Mucosa of rectum (tissue), 2 donors: ENCODE data around the gene CTRB2.
"Not testable (repeated sequence)": the region's sequence is repeated elsewhere in the genome, so short reads cannot be mapped to it uniquely, and the experiment has no call there.

ENCODE experiments used
- H3K27ac ChIP-seq, 2 donors: one replicate each; pipeline ENCODE4 v1.7.0; 2013; ENCODE audit warnings: inconsistent platforms in 2 of 2, low read depth in 2 of 2, low read length in 2 of 2
- H3K27me3 ChIP-seq, 2 donors: one replicate each; pipeline ENCODE4 v1.7.0; 2013; ENCODE audit warnings: low read length in 2 of 2; ENCODE audit not compliant: control insufficient read depth in 2 of 2, insufficient read depth in 2 of 2
- H3K36me3 ChIP-seq, 2 donors: one replicate each; pipeline ENCODE4 v1.7.0; 2013; ENCODE audit warnings: low read length in 2 of 2; ENCODE audit not compliant: control insufficient read depth in 2 of 2, insufficient read depth in 2 of 2
- H3K4me1 ChIP-seq, 2 donors: one replicate each; pipeline ENCODE4 v1.7.0; 2013; ENCODE audit warnings: low read length in 2 of 2, mild to moderate bottlenecking in 1 of 2; ENCODE audit not compliant: control insufficient read depth in 2 of 2, insufficient read depth in 2 of 2
- H3K4me3 ChIP-seq, 2 donors: one replicate each; pipeline ENCODE4 v1.7.0; 2013; ENCODE audit warnings: low read length in 2 of 2
- H3K9ac ChIP-seq, 2 donors: one replicate each; pipeline ENCODE4 v1.7.0; 2013; ENCODE audit warnings: low read length in 2 of 2, low read depth in 1 of 2, mild to moderate bottlenecking in 1 of 2
- H3K9me3 ChIP-seq, 2 donors: one replicate each; pipeline ENCODE4 v1.7.0; 2013; ENCODE audit warnings: low read length in 2 of 2; ENCODE audit not compliant: control insufficient read depth in 2 of 2
- donor health status: healthy.
- donor health status: Normal muscosa, but diverticular disease.

Gene CTRB2

DNA sequence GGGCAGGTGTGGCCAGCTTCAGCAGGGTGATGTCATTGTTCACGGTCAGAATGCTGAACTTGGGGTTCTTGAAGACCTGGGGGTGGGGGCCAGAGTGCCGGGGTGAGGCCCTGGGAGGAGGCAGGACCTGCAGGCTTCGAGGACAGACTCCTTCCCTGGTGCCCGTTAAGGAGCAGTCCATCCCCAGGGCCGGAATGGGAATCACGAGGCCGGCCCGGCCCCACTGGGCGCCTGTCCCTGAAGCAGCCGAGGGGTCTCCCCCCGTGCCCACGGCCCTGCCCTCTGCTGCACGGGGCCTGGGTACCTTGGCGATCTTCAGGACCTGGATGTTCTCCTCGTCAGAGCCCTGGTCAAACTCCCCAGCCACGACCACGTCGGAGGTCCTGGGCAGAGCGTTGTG lies 1.5 kb downstream of the CTRB2 start:
- H3K36me3 ChIP-seq, H3K9me3 ChIP-seq, H3K4me1 ChIP-seq, H3K9ac ChIP-seq, H3K4me3 ChIP-seq, H3K27me3 ChIP-seq, H3K27ac ChIP-seq: not testable (repeated sequence)

DNA sequence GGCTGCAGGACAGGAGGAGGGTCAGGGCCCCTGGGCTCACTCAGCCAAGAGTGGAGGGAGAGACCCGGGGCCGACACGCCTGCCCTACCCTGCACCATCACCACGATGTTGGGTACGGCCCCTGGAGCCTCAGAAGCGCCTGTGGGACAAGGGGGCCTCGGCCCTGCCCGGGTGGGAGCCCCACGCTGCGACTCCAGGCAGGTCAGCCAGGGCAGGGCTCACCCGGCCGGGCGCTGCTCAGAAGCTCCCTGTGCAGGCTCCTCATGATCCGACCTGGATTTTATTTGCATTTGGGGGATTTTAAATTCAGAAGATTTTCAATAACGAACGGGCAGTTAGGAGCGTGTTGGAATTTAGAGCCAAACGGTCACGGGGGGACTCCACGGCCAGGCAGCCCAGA lies 2.1 kb downstream of the CTRB2 start:
- not testable (repeated sequence) for H3K4me3 ChIP-seq, H3K9me3 ChIP-seq, H3K27me3 ChIP-seq, H3K4me1 ChIP-seq, H3K9ac ChIP-seq, H3K27ac ChIP-seq, H3K36me3 ChIP-seq

DNA sequence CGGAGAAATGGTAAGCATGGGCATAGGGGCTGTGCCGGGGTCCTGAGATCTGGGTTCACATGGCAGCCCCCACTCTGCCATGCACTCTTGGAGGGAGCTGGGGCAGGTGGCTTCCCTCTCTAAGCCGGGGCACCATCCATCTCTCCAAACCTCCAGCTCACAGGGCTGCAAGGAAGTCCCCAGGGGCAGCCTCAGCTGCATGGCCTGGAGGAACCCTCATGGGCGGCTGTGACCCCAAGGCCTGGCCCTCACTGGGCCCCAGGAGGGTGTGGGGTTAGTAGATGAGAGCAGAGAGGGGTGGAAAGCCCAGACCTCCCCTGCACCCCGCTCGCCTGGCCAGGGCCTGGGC lies 2.6 kb downstream of the CTRB2 start:
- Histone ChIP-seq H3K36me3 (no peaks in the 10 kb centered on the region), H3K4me3 (no peak overlapping the region), H3K9ac (no peak overlapping the region), H3K4me1 (peaks cover 0 to 3% of the 10 kb centered on the region in 2 donors), H3K27me3 (no peaks in the 10 kb centered on the region), H3K9me3 (no peaks in the 10 kb centered on the region), H3K27ac (no peak overlapping the region)

DNA sequence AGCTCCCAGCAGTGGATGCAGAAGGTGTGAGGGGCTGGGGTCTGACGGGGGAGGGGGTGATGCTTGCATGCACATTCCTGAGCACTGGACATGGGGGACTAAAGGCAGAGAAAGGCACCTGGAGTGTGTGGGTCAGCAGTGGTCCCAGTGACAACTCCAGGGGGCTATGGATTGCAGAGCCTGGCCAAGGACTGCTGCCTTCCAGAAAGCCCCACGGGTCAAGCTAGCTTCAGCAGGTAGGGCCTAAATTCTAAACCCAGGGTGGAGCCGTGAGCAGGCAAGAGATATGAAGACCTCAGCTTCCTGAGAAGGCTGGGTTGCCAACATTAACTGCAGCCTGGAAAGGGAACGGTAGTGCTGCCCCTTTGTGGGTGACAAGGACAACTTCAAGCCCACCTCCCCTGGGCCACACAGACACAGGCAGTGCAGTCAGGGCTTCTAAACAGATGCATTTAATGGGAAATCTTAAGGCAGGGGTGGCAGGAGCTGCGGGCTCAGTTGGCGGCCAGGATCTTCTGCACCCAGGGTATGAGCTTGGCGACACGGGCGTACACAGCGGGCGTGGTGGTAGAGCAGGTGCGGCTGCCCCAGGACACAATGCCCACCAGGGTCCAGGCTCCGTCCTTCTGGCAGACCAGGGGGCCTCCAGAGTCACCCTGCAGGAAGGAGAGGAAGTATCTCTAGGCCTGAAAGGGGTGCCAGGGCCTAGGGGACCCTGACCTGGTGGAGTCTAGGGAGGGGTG lies 3.1 kb downstream of the CTRB2 start:
- H3K9me3 ChIP-seq: no peaks in the 10 kb centered on the region
- H3K36me3 ChIP-seq: no peaks in the 10 kb centered on the region
- peaks cover 0 to 4% of the 10 kb centered on the region in 2 donors for H3K4me1 ChIP-seq
- H3K4me3 ChIP-seq: no peak overlapping the region
- H3K27ac ChIP-seq: no peak overlapping the region
- H3K27me3 ChIP-seq: no peaks in the 10 kb centered on the region
- H3K9ac ChIP-seq: no peak overlapping the region

DNA sequence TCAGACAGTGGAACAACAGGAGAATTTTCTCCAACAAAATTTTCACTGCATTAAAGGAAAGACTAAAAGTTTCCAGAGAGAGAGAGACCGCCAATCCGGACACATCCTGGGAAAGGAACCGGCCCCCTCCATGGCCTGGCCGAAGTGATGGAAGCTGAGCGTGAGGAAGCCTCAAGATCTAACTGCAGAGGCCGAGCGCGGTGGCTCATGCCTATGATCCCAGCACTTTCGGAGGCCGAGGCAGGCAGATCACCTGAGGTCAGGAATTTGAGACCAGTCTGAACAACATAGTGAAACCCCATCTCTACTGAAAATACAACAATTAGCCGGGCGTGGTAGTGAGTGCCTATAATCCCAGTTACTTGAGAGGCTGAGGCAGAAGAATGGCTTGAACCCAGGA lies 3.9 kb downstream of the CTRB2 start:
- no peak overlapping the region for H3K9ac ChIP-seq
- H3K4me3 ChIP-seq: no peak overlapping the region
- peaks cover under 1% of the 10 kb centered on the region in 2 donors for H3K27me3 ChIP-seq
- no peak overlapping the region for H3K27ac ChIP-seq
- H3K36me3 ChIP-seq: no peaks in the 10 kb centered on the region
- H3K9me3 ChIP-seq: no peaks in the 10 kb centered on the region
- H3K4me1 ChIP-seq: peaks cover under 1 to 4% of the 10 kb centered on the region in 2 donors

DNA sequence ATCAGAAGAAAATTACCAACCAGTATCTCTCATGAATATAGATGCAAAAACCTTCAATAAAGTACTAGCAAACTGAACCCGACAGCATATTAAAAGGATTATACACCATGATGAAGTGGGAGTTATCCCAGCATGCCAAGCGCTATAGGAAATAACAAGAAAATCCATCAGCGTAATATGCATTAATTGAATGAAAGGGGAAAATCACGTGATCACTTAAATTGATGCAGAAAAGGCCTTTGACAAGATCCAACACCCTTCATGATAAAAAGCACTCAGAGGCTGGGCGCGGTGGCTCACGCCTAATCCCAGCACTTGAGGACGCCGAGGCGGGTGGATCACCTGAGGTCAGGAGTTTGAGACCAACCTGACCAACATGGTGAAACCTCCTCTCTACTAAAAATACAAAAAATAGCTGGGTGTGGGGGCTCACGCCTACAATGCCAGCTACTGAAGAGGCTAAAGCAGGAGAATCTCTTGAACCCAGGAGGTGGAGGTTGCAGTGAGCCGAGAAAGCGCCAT lies 4.8 kb downstream of the CTRB2 start:
- Histone ChIP-seq H3K9ac (no peak overlapping the region), H3K27me3 (peaks cover 6% of the 10 kb centered on the region in 2 donors), H3K36me3 (no peaks in the 10 kb centered on the region), H3K9me3 (no peaks in the 10 kb centered on the region), H3K27ac (no peak overlapping the region), H3K4me1 (peaks cover 4 to 5% of the 10 kb centered on the region in 2 donors), H3K4me3 (no peak overlapping the region)

DNA sequence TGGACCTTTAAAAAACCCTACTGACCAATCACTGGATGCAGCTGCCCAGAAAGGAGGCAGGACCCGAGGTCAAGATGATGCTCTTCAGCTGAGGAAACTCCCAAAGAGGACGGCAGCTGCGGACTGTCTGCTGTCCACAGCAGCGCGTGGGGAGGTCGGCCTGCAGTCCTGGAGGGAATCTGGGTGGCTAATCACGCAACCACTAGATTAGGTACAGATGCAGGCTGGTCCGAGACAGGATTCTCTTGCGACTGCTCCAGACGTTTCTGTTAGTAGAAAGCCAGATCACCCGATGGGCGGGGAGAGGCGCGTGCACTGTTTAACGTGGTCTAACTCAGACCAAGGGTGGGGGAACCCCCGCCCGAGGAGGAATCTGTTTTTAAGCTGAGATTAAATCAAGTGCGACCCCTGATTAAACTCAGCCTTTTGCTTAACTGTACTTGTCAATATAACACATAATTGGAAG lies 8.8 kb downstream of the CTRB2 start:
- H3K9me3 ChIP-seq: no peaks in the 10 kb centered on the region
- peaks cover 6% of the 10 kb centered on the region in 2 donors for H3K27me3 ChIP-seq
- peaks cover 4 to 5% of the 10 kb centered on the region in 2 donors for H3K4me1 ChIP-seq
- H3K4me3 ChIP-seq: no peak overlapping the region
- H3K27ac ChIP-seq: no peak overlapping the region
- H3K9ac ChIP-seq: no peak overlapping the region
- no peaks in the 10 kb centered on the region for H3K36me3 ChIP-seq

DNA sequence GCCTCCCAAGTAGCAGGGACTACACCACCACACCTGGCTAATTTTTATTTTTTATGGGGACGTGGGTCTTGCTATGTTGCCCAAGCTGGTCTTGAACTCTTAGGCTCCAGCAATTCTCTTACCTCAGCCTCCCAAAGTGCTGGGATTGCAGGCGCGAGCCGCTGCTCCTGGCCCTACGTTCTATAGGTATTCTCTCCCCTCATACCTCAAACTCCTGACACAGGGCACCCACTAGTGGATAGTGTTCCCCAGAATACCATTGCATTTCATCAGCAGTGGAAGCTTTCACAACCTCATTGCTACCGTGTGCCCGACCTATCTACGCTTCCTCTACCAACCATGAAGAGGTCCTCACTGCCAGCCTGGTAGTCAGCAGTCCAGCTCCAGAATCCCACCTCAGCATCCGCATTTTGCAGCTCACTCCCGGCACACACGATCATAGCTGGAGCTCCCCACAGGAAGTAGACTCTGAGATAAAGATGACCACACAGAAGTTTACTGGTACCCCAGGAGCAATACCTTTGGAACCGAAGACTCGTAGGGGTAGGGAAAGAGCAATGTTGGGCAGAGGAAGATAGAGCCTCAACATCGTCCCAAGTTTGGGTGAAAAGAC lies 9.3 kb downstream of the CTRB2 start:
- Histone ChIP-seq H3K9ac (no peak overlapping the region), H3K36me3 (no peaks in the 10 kb centered on the region), H3K27me3 (peaks cover 6% of the 10 kb centered on the region in 2 donors), H3K9me3 (no peaks in the 10 kb centered on the region), H3K27ac (no peak overlapping the region), H3K4me1 (peaks cover 4 to 5% of the 10 kb centered on the region in 2 donors), H3K4me3 (no peak overlapping the region)

DNA sequence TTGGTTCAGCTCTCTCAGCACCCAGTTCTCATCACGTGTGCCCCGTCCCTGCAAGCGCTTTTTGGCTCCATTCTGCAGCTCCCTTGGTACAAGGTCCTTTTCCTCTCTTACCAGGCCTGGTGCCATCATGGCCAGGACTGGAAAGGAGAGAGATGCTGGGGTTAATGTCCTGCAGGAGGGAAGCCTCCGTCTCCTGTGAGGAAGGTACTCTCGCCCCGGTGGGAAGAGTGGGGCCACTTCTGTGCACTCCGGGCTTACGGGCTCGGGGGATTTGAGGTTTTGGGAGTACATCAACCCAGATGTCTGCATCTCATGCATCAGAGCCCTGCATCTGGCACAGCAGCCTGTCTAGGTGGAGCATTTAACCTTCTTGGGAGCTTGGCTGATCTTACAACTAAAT lies 10.1 kb downstream of the CTRB2 start:
- no peak overlapping the region for H3K9ac ChIP-seq
- peaks cover 4 to 5% of the 10 kb centered on the region in 2 donors for H3K4me1 ChIP-seq
- no peaks in the 10 kb centered on the region for H3K36me3 ChIP-seq
- no peak overlapping the region for H3K4me3 ChIP-seq
- no peaks in the 10 kb centered on the region for H3K9me3 ChIP-seq
- H3K27me3 ChIP-seq: peaks cover 6% of the 10 kb centered on the region in 2 donors
- H3K27ac ChIP-seq: no peak overlapping the region
